NCI-H2227 treated with DMSO at 0.1 percent for 48 hours (cell line): ENCODE data around the gene PVRIG.
"Not testable (repeated sequence)": the region's sequence is repeated elsewhere in the genome, so short reads cannot be mapped to it uniquely, and the experiment has no call there.

Experiments
- DNase-seq: peaks from one replicate; lab custom pipeline; 2025; lab: John Stamatoyannopoulos, UW

The PVRIG gene

DNA sequence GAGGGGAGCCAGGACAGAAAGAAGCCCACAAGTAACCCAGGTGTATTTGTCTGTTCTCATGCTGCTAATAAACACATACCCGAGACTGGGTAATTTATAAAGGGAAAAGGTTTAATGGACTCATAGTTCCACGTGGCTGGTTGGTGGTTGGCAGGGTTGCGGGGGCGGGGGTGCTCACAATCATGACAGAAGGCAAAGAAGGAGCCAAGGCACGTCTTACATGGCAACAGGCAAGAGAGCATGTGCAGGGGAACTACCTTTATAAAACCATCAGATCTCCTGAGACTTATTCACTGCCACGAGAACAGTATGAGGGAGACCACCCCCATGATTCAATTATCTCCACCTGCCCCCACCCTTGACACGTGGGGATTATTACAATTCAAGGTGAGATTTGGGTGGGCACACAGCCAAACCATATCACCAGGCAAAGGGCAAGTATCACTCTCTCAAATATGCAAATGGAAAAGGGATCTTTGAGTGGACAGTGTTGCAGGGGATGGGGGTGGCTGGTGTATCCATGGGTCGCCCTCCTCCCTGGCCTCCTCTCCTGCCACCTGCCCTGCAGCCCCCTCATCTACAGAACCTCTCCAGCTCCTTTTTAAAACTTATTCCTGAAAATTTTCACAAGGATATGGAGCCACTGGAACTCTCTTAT is 15.0 kb downstream of the PVRIG start:
- not testable (repeated sequence) for DNase-seq

DNA sequence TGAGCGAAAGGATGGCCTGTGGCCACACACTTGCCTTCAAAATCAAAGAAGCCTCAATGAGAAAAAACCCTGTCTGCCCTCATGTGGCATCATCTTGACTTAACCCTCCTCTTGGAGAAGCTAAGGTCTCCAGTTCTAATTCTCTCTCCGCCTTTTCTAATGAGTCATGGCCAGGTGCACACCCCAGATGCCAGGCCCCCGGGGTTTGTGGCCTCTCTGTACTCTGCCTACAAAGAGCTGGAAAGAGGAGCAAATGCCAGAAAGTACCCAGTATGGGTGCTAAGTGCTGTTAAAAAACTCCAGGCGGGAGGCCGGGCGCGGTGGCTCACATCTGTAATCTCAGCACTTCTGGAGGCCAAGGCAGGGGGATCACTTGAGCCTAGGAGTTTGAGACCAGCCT is 20.2 kb downstream of the PVRIG start:
- DNase-seq = not testable (repeated sequence)

DNA sequence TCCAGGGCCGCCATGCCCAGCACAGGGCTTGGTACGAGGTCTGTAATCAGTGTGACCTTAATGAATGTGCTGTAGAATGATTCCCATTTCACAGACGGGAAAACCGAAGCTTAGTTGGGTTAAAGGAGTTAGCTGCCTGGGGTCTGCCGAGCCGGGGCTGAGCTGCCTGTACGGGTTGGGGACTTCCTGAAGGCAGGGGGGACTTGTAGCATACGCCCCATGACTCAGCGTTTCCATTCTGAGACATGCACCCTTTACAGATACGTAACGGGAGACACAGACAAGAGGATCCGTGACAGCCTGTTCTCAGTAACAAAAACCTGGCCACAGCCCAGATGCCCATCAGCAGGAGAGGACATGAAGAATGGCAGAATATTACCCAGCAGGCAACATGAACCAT is 23.6 kb downstream of the PVRIG start:
- DNase-seq = not testable (repeated sequence)

DNA sequence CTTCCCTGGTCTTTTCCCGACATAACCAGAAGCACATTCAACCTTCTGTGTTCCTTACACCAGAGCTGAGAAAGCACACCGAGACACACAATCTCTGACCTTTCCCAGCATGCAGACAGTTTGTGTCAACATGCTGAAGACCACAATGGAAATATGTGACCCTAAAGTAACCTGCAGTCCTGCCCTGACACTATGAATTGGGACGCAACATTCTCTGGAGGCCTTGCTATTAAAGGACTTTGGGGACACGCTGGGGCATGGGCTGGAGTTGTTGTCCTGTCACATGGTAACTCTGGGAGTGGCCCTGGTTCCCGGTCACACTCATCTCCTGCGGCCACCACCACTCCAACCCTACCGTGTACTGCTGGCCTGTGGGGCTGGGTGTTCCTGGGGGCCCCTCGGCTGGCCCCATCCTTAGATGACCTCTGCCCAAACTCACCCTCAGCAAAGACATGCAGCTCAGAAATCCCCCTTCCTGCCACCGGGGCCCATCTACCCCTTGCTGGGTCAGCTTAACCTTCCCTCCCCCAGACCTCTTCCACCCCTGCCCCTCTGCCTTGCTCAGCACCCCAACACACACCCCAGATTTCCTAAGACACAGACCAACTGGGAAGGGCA is 25.3 kb downstream of the PVRIG start:
- not testable (repeated sequence) for DNase-seq

DNA sequence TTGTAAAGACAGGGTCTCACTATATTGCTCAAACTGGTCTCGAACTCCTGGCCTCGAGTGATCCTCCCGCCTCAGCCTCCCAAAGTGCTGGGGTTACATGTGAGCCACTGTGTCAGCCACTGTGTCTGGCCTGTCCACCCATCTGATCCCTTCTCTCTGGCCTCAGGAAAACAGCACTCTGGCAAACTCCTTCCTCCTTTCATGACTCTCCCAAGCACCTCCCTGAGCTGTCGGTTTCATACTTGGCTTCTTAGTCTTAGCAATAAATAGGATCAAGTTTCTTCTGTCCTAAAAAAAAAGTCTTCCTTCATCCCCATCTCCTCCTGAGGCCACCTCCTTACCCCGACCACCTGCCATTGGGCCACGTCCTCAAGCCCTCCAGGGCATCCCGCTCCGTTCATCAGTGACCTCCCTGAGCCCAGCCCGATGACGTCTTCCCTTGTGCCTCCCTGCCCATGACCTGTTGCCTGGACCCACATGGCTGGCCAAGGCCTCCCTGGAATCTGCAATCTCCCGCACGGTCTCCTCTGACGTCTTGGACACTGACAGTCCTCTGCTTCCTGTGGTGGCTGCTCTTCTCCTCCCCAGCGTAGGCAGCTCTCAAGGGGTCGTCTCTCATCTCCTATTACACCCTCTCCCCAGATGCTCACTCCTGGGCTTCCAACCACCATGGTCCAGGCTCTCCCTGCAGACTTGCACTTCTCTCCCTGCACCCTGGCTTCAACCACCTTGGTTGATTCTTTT is 26.5 kb downstream of the PVRIG start:
- DNase-seq = not testable (repeated sequence)

DNA sequence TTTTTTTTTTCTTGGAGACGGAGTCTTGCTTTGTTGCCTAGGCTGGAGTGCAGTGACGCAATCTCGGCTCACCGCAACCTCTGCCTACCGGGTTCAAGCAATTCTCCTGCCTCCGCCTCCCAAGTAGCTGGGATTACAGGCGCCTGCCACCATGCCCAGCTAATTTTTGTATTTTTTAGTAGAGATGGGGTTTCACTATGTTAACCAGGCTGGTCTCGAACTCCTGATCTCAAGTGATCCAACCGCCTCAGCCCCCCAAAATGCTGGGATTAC is 27.1 kb downstream of the PVRIG start:
- DNase-seq = not testable (repeated sequence)

DNA sequence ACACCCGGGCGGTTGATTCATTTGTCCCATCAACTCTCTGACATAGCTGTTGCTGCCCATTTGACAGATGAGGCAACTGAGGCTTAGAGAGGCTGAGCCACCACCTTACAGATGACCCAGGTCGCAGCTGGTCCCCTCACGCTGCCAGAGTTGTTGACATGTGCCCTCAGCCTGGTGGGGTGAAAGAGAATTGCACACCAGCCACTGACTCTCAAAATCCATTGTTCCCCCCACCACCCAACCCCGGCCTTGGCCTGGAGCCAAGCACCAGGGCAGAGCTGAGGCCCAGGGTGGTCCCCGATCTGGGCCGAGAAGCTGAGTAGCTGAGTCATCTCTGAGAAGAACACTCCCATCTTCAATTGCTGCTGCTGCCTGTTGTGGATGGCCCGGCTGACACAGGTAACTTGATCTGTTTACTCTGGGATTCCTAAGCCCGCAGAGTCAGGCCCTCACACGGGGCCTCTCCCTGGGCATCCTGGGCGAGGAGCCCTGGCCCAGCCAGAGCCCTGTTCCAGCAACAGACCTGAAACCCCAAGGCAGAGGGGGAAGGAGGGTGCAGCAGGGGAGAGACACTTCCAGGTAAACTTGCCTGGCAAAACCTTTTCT is 27.5 kb downstream of the PVRIG start:
- peak; percentile 71 for DNase-seq

DNA sequence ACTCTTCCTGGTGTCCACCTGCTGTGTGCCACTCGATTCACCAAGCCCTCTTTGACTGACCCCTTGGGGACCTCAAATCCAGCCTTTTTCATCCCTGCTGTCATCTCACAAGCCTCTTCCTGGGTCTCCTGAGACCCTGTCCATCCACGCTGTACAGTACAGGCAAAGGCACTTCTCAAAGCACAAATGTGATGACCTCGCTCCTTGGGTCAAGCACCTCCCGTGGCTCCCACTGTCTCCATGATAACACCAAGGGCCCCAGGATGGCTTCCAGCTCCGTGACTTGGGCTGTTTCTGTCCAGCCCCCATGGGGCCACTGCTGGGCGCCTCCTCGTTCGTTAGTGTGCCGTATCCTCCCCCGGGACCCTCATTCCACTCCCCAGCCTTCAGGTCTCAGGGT is 28.7 kb downstream of the PVRIG start:
- no peak for DNase-seq

DNA sequence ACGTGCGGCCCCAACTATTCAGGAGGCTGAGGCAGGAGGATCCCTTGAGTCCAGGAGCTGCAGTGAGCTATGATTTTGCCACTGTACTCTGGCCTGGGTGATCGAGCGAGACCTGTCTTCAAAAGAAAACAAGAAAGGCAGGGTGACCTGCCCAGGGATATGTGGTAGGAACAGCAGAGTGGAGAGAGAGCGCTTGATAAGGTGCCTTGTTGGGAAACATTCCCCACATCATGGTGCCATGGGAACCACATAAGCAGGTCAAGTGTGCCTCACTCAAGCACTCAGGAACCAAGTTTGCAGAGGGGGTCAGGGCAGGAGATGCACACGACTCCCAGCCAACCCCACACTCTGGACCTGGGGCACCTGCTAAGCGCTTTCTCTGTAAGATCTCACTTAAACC is 37.3 kb downstream of the PVRIG start:
- no peak for DNase-seq

DNA sequence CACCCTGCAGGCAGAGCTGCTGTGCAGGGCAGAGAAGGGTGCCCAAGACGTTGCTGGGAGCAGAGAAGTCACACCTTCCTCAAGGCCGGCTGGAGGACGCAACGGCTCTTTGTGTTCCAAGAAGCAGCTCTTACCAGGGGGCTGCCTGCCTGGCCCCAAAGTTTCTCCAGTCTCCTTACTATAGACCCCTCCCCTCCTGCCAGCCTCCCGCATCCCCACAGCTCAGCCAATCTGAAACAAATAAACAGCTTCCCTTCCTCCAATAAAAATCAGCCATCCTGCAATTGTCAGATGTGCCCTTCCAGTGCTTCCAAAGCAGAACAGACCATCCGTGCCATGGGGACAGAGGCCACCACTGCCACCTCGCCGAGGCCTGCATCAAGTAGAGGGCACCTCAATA is 40.2 kb downstream of the PVRIG start:
- not testable (repeated sequence) for DNase-seq

DNA sequence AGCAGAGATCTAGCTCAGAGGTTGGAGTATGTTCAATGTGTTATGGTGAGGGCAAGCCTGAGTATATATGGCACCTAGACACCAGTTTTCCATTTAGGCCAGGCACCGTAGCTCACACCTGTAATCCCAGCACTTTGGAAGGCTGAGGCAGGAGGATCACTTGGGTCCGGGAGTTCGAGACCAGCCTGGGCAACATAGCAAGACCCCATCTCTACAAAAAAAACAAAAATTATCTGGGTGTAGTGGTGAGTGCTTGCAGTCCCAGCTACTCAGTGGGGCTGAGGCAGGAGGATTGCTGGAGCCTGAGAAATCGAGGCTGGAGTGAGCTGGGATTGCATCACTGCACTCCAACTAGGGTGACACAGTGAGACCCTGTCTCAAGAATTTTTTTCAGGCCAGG is 43.1 kb downstream of the PVRIG start:
- not testable (repeated sequence) for DNase-seq

DNA sequence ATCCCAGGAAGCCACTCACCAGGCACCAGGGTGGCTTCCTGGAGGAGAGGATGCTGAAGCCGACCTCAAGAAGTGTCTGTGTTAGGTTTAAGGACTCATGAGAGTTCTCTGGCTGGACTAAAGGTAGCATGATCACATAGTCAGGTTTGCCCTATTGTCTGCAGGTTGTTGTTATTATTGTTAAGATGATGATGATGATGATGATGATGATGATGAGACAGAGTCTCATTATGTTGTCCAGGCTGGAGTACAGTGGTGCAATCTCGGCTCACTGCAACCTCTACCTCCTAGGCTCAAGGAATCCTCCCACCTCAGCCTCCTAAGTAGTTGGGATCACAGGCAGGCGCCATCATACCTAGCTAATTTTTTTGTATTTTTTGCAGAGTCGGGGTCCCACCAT is 44.5 kb downstream of the PVRIG start:
- not testable (repeated sequence) for DNase-seq

DNA sequence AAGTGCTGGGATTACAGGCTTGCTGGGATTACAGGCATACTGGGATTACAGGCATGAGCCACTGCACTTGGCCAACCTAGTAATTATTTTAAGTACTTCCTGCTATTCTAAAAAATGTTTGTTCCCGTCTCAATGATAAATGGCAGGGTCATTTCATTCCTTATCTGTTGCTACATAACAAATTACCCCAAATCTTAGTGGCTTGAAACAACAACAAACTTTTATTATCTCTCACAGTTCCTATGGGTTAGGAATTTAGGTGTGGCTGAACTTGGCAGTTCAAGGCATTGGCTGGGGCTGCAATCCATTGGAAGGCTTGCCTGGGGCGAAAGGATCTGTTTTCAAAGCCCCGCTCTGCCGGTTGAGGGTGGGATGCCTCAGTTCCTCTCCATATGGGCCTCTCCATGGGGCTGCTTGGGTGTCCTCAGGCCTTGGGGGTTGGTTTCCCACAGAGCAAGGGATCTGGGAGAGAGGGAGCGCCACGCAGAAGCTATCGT is 45.0 kb downstream of the PVRIG start:
- peak; percentile 6 for DNase-seq

DNA sequence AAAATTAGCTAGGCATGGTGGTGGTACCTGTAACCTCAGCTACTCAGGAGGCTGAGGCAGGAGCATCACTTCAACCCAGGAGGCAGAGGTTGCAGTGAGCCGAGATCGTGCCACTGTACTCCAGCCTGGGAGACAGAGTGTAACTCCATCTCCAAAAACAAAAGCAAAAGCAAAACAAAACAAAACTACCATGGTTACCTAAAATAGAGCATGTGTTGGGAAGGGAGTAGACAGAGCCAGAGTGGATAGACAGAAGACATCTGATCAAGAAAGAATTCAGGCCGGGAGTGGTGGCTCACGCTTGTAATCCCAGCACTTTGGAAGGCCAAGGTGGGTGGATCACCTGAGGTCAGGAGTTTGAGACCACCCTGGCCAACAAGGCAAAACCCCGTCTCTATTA is 46.1 kb downstream of the PVRIG start:
- not testable (repeated sequence) for DNase-seq

DNA sequence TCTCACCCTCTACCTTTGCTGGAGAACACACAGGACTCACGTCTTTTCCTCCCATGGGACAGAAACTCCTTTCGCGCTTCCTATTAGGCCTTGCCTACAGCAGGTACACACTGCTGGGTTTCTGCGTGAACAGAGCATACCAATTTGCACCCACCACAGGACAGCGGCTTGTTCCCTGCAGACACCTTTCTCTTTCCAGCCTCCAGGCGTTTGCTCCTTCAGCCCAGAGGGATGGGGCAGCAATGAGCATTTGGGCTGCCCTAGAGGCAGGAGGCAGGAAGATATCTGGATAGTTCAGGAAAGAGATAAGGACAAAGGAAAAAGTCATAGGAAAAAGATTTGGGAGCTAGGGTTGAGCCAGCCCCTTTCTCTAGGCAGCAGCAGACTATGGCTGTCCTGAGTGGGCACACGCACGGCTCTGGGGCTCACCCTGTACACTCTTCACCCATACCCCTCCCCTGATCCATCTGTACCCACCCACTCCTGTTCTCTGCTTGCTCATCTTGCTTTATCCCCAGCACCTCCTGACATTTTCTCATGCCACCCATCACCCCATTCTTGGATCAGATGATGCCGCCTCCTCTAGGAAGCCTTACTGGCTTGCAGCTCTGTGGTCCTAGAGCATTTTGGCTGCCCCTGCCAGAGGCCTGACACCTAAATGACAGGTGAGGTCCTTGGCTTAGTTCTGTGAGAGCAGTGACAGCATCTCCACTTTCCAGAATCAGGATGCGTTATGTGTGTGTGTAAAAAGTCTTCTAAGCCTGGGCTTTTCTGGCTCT is 47.0 kb downstream of the PVRIG start:
- DNase-seq = no peak

DNA sequence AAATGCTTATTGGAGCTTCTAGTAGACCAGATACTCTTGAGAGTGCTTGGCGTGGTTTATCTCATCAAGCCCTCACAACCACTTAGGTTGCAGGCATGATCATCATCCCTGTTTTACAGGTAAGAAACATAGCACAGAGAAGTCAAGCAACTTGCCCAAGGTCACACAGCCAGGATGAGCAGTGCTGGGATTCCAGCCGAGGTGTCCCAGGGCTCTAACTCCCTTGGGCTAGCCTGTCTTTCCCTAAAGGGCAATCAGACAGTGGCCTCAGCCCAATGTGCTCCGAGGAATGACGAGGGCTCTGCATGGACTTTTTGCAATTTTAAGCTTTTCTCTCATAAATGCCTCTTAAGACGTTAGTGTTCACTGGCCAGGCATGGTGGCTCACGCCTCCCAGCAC is 47.9 kb downstream of the PVRIG start:
- DNase-seq = no peak

DNA sequence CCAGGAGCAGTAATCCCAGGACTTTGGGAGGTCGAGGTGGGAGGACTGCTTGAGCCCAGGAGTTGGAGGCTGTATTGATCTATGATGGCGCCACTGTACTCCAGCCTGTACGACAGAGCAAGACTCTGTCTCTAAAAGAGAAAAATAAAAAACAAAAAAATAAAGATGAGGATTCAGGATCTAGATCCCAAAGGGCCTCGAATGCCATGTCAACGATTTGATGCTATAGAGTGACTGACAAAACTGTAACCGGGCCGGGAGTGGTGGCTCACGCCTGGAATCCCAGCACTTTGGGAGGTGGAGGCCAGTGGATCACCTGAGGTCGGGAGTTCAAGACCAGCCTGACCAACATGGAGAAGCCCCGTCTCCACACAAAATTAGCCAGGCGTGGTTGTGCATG is 49.1 kb downstream of the PVRIG start:
- DNase-seq = not testable (repeated sequence)

DNA sequence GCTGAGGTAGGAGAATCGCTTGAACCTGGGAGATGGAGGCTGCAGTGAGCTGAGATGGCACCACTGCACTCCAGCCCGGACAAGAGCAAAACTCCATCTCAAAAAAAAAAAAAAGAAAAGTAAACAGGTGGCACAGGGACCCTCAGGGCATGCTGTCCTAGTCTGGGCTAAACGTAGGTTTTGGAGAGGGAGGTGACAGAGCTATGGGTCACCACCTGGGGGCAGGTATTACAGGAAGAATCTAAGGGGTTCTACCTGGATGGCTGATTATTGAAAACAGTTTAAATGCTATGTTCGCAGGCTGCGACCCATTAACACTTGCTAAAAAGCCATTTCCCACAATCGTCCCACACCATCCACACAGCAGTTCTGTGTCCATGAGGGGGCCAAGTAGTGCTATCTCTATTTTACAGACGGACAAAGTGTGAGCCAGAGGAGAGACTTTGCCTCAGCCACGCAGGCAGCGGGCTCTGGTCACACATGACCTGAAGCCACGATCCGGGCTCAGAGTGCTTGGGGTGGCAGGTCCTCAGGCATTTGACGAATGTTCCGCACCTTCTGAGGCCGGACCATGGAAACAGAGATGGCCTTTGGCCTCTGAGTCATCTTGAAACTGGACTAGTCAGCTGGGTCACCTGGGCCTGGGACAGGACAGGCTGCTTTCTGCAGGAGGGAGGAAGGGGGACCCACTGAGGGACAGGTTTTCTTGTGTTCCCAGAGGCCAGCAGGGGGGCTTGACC is 49.7 kb downstream of the PVRIG start:
- not testable (repeated sequence) for DNase-seq

DNA sequence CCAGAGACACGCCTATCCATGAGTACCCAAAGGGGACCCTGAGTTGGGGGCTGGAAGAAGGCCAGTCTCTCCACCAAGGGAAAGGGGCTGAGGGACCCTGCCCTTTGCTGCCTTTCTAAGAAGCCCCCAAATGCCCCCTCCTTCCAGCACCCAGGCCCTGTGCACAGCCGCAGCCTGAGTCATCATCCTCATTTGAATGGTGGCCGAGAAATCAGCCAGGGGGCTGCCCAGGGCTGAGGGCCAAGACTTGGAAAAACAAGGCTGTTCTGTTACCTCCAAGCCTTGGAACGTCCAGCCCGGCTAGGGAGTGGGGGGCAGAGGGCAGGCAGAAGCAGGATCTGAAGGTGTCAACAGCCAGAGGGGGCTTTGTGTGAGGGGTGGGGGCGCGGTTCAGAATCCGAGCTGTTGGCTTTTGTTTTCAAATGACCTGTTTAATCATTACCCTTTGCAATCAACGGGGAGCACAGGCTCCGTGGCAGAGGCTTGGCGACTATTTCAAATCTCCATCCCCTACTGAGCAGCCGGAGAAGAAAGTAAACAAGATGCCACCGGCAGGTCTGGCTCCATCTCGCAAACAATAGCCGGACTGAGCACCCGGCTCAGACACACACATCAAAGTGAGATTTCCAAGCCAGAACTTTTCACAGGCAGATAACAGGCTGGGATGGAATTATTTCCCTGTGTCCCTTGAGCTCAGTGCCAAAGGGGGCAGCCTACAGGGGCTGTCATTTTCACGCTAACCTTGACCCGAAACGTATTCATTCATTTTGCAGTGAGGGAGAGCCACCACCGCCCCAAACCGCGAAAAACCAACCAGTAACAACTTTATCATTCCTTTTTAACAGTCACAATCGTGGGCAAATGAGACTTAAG is 50.5 kb downstream of the PVRIG start:
- not testable (repeated sequence) for DNase-seq
